ENCODE measurements around the gene SPOCK1. TPM values are rescaled to one million over a fixed set of nuclear protein-coding genes. Genes with fewer than 3 reads are reported as not detected.
"Not testable (repeated sequence)": the region's sequence is repeated elsewhere in the genome, so short reads cannot be mapped to it uniquely, and the experiment has no call there.

The SPOCK1 gene
- total RNA-seq, 1 experiment from 2014 or later: 58.9 TPM

DNA sequence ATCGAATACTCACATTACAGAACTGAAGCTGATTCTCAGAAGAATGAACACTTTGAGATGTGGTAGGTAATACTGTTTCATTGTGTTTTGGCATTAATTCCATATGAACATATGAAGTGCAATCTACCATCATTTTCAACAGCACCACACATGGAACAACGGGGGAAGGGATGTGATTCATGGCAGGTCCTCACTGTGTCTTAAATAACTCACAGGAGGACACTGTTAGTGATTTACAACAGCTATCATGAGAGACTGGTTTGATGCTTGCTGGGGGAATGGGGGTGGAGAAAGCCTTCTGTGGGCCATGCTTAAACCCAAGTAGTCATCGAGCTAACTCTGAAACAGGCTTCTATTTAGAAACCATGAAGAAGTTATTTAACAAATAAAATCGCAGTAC is 232.9 kb downstream of the SPOCK1 start:
- no peak for DNase-seq (ENCODE audit: low read depth)

DNA sequence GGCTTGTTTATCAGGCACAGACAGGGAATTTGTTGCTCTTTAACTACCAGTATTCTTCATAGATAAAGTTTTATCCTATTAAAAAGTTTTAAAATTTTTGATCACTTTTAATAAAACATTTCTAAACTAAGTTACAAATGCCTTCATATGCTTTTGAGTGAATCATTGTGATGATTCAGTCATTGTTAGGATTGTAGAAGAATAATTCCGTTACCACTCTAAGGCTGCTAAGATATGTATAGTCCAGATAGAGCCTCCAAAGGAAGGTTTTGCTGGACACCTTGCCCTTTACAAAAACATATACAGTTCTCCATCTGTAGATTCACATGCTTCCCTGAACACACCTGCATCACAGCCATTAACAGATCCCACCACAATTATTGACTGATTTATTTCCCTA is 233.7 kb downstream of the SPOCK1 start:
- no peak for DNase-seq (ENCODE audit: low read depth)

DNA sequence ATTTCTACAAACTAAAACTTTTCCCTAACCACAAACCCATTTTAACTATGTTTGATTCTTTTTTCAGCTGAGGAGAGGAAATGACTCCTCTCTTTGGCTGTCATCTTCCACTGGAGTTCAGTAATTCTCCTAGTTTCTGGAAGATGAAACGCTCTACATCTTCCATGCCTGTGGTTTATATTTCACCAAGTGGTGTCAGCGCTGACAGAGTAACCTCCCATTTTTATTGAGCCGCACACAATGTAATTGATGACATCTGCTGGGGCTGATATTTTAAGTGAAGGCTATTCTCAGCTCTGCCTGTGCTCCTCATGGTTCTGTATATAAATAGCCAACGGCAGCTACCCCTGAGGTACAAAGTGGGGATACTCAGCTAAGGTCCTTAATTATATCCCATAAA is 234.6 kb downstream of the SPOCK1 start:
- peak; percentile 86 for DNase-seq (ENCODE audit: low read depth)

DNA sequence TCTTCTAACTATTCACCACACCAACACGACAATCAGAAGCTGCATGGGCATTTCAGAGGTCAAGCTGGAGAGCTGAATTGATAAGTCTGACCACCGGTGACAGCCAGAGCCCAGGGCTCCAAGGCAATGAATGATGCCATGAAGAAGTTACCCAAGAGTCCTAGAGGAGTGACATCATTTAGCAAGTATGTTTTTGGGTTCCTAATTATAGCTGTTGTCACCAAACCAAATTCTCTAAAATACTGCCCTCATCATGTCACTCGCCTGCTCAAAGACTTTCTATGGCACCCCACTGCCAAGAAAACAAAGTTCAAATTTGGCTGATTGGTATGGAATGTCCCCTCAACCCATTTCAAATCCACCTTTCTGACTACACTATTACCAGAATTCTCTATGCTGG is 235.1 kb downstream of the SPOCK1 start:
- peak; percentile 34 for DNase-seq (ENCODE audit: low read depth)

DNA sequence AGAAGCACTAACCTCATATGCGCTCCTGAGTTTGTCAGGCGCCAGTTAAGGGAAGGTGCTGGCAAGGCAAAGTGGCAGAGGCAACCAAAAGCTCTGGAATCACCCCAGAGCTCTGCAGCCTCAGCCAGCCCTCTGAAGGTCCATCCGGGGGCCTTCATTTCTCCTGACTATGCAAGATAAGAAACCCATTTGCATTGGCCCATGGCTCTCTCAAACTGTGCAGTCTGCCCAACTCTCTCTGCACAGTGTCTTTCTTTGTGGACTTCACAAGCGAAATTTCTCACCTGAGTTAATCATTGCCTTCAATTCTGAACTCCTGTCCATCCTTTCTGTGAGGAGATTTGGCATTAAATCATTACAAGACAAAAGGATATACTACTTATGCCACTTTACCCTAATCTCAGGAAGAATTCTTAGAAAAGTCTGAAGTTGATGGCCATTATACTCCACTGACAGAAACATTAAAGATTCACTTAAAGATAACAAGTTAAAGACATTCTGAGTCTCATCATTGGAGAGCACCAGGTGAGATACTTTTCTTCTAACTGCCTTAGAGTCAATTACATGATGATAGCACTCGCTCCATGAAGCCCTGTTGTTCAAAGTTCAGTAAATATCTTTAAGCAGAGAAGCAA is 235.6 kb downstream of the SPOCK1 start:
- DNase-seq (ENCODE audit: low read depth): no peak

DNA sequence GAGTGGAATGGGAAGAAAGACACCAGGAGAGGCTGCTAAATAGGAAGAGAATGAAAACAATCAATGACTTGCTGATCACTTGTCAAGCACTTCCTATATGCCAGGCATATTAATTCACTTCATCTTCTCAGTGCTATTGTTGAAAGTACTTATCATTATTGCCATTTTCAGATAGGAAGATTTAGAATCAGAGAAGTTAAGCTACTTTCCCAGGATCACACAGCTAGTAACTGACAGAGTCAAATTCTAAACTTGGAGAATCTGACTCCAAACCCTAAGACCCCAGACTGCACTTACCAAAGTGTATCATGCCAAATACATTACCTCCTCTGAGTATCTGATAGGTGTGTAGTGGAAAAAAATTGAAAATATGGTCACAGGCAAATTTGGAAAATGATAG is 236.3 kb downstream of the SPOCK1 start:
- DNase-seq (ENCODE audit: low read depth): no peak

DNA sequence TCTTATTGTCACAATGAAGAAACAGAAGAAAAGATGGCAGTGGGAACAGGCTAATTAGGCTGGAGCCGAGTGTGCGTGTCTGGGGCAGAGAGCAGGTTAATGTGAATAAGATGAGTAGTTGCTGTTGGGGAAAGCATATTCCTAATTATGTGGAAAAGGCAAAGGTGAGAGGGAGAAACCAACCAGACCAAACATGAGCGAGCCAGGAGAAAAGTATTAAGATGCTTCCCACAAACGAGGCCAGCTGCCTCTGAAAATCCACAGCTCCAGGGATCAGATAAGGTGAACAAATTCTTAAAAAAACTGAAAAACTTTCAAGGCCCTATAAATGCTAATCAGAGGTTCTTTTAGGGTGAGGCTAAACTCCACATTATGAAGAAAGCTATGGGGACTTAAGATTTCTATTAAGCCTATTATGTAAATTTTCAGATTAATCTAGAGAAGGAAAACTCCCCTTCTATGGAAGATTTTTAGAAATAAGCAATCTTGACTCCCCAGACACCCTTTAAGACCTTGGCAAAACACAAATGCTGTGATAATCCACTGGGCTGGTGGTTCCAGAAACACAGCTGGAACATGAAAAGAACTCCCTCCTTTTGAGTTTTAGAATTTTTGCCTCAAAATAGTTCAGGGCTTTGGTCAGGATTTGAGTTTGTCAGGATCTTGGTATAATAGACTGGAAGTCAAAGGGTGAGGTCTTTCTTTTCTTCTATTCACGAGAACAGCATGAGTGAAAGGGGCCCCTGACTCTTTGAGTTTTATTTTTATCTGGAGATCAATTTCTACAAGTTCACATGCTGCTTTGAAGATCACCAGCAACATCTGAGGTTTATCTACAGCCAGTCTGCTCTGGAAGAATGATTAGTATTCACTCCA is 238.1 kb downstream of the SPOCK1 start:
- no peak for DNase-seq (ENCODE audit: low read depth)

DNA sequence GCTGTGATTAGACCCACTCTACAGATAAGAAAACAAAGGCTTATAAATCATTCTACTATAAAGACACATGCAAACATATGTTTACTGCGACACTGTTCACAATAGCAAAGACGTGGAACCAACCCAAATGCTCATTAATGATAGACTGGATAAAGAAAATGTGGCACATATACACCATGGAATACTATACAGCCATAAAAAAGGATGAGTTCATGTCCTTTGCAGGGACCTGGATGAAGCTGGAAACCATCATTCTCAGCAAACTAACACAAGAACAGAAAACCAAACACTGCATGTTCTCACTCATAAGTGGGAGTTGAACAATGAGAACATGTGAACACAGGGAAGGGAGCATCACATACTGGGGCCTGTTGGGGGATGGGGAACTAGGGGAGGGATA is 240.0 kb downstream of the SPOCK1 start:
- DNase-seq (ENCODE audit: low read depth): not testable (repeated sequence)

DNA sequence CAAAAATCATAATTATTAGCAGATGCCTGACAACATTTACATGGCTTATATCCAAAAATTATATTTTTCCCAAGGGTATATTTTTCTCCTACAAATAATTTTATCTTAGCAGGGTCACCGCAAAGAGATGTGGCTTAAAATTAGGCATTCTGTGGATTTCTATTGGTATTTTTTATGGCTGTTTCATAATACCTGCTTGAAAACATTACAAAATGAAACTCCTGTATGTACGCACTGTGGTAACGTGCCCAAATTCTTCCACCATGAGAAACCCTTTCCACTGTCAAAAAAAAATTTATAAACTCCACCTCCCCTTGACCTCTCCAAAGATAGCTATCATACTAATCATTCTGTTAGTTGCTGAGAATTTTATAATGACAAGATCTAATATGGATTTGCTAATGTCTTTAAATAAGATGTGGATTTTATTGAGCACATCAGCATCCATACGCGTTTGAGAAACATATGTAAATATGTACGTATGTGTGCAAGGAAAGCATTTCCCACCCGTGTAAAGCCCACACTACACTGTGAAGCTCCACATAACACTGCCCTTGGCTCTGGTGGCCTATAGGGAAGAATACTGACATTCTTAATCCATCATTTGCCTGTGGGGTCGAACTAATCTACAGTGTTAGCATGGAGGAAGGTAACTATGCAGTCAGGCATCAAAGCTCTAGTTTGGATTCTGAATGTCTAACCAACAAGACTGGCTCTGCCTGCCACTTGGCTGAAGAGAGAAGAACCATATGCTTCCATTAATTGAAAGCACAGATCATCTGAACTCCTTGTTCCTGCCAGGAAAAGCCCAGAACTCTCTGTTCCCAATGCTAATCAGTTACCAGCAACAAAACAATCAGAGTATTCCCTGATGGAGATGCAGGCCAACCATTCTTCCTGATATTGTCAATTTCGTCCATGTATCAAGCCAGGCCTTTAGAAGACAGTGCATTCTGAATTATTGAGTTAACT is 244.7 kb downstream of the SPOCK1 start:
- peak; percentile 47 for DNase-seq (ENCODE audit: low read depth)

DNA sequence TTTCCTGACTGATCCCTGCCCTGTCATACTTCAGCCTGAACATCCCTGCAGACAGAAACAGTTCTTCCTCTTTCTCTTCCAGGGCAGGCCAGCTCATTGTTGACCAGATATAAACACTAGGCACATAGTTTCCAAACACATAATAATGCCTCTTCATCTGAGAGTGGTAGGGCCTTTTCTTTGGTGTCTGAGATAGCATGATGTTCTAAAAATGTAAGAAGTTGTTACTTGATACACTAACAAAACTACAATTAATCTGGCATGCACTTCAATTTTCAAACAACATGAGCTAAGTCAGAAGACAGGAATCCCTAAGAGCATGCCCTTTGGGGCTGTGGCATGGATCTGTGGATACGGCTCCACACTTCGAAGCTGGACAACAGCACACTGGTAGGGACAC is 246.6 kb downstream of the SPOCK1 start:
- peak; percentile 18 for DNase-seq (ENCODE audit: low read depth)

DNA sequence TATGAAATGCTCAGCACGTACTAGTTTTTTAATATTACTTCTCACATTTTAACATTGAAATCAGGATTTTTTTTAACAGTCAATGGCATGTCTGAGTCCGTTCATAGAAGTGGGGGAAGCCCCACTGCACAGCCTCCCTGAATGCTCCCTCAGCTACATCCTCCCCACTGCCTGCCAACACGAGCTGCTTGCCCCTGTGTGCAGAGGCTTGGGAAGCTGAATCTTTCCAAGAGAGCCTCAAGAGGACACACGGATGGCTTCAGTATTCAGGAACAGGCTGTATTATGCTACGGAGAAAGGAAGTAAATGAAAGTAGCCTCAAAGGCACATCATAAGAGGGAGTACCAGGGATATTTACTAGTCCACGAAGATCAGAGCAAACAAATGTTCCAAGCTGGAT is 248.7 kb downstream of the SPOCK1 start:
- DNase-seq (ENCODE audit: low read depth): no peak

DNA sequence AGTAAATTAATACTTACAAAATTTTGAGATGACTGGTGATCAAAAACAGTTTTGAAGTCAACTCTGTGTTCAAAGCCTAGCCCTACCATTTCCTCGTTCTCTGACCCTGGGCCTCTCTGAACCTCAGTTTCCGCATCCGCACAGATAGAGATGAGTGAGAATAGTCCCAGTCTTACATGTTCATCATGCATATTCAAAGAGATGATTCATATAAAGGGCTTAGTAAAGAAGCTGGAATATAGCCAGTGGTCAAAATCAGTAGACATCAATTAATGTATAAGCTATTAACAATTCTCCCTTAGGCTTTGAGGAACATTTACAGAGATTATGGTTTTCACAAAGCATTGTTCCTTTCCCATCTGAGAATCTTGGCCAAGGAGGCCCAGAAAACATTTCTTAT is 250.6 kb downstream of the SPOCK1 start:
- DNase-seq (ENCODE audit: low read depth): no peak

DNA sequence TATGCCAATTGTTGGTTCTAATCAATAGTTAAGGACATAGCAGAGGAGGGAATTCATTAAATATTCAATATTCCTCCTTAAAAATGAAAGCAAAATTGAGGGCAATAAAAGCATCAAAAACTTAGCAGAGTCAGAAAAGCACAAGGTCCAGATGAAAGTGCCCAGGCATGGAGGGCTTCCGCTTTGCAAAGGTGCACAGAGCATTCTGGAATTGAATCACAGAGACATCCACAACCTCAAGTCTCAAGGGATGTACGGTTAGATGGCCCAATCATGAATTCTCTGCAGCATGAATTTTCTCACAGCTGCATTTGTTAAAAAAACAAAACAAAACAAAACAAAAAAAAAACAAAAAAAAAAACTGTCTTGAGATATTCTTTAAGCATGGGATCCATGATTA is 253.7 kb downstream of the SPOCK1 start:
- DNase-seq (ENCODE audit: low read depth): no peak

DNA sequence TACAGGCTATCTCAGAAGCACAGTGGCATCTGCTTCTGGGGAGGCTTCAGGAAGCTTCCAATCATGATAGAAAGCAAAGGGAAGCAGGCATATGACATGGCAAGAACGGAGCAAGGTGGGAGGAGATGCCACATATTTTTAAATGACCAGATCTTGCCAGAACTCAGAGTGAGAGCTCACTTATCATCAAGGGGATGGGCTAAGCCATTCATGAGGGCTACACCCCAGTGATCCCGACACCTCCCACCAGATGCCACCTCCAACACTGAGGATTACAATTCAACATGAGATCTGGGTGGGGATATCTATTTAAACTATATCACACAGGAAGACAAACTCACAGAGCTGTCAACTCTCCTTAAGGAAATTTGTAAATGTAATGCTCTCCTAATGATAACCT is 258.8 kb downstream of the SPOCK1 start:
- DNase-seq (ENCODE audit: low read depth): no peak

DNA sequence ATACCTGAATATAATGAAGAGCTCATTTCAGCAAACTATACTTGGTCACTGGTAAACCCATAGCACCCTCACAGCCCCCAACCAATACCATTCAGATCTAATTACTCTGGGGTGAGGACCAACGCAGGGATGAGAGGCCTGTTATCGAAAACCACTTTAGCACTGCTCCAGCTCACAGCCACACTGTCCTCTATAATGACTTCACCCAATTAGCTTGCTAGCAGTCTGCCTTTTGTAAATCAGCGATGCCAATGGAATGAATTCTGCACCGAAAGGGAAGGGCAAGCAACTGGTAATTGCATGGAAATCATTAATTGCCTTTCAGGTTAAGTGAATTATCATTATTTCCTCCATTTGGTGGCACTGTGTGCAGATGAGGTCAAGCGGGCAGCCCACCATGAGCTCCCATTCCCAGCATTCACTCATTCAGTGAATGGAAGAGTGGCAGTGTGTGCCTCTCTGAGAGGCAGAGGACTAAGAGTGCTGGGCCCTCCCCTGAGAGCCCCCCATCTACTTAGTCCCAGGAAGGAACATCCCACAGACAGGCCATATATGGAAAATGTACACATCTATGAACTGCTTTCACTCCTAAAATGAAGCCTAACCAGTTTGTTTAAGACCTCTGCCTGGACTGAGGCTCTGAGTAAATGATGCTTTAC is 262.1 kb downstream of the SPOCK1 start:
- DNase-seq (ENCODE audit: low read depth): no peak

DNA sequence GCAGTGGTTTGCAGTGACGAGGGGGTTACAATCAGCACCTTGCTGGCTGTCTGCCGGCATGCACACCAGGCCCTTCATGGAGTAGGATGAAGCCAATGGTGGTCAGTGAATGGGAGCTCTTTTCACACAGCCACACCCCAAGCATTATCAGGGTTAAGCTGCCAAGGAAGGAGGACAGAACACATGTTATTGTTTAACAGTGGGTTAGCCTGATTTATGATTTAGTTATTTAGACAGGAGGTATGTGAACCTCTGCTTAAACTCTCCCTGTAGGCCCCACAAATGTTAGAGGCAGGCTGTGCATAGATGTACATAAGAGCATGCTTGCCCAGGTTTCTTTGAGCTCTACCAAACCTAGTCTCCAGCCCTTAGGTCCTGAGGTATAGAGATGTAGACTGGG is 262.9 kb downstream of the SPOCK1 start:
- peak; percentile 47 for DNase-seq (ENCODE audit: low read depth)

DNA sequence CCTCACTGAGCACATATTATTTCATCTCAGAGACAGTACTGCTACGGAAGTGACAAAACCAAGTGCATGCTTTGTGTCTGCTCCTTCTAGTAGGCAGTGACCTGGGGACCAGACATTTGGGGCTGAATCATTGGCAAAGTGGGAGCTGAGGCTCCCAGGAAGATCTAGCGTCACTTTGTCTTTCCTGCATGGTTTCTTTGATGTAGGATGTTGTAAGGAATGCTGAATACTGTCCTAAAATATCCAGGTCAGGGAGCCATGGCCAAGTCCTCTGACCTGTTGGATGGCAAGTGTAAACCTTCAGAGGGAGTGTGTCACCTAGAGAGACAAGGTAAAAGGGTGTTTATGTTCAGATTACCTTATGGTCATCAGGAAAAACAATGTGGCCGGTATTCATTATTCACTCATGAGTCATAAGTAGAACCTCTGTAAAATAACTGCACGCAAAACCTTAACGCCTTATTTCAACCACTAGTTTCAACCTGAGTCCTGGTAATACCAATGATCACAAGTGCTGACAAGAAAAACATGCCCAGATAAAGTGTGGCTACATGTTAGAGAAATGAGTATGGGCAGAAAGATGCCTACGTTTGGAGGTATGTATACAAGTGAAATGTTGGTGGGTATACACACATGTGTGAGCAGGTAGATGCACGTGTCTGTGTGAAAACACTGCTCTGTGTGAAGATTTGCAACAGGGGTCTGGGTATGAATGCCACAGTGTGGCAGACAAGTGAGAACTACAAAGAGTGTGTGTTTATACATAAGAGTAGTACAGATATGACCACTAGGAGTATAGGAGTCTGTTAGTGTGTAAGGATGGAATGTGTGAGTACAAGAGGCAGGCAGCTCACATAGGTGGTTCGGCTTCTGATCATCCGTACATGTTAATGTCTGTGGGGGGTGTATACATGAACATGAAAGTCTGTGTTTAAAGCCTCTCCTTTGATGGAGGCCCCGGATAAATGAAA is 263.9 kb downstream of the SPOCK1 start:
- peak; percentile 59 for DNase-seq (ENCODE audit: low read depth)

DNA sequence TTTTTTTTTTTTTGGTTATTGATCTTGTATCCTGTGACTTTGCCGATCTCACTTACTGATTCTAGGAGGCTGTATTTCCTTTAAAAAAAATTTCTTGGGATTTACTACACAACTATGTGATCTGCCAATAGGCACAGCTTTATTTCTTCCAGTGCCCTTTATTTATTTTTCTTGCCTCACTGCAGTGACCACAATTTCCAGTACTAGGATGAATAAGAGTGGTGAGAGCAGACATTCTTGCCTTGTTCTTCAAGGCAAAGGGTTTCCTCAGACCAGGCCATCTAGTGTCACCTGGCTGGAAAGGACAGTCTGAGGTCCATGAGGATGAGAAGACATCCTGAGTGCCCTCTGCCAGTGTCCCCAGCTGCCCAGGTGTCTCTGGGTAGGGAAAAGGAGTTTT is 265.4 kb downstream of the SPOCK1 start:
- DNase-seq (ENCODE audit: low read depth): peak; percentile 40

DNA sequence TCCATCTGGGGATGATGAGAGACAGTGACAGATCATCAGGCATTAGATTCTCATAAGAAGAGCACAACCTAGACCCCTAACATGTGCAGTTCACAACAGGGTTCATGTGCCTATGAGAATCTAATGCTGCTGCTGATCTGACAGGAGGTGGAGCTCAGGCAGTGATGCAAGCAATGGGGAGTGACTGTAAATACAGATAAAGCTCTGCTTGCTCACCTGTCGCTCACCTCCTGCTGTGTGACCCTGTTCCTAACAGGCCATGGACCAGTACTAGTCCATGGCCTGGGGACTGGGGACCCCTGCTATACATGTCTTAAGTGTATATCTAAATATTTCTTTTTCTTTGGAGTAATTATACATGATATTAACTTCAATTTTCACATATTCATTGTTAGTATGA is 265.8 kb downstream of the SPOCK1 start:
- not testable (repeated sequence) for DNase-seq (ENCODE audit: low read depth)

DNA sequence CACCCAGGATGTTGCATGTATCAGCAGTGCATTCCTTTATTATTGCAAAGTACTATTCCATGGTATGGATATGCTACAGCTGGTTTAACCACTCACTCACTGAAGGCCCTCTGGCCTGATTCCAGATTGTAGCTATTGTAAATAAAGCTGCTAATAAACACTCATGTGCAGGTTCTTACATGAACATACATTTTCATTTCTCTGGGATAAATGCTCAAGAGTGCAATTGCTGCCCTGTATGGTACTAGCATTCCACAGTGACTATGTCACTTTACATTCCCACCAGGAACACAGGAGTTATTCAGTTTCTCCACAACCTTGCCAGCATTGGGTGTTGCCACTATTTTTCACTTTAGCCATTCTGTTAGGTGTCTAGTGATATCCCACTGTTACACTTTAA is 267.6 kb downstream of the SPOCK1 start:
- peak; percentile 47 for DNase-seq (ENCODE audit: low read depth)

Data from RPMI7951 (cell line).